ENCODE results near the gene ASB3.

The ASB3 gene

GRCh38 chr2:53655256-53655655 is 131.5 kb downstream of the ASB3 start:
- Histone ChIP-seq H3K4me3 (ENCODE audit: low read depth, low read length) (no peak overlapping the region), H3K36me3 (ENCODE audit: control insufficient read depth in 2 of 2, insufficient read depth in 1 of 2, low read length in 2 of 2) (no peaks in the 10 kb centered on the region), H3K4me1 (ENCODE audit: control insufficient read depth, insufficient read depth, low read length) (no peaks in the 10 kb centered on the region), H3K9me3 (ENCODE audit: control insufficient read depth, insufficient read depth, low read depth, low read length) (no peaks in the 10 kb centered on the region), H3K27ac (ENCODE audit: extremely low read depth, low read depth, low read length) (no peak overlapping the region)
- TF ChIP-seq CTCF (tag by site-specific recombination; IDR thresholded peaks at IDR 0.05) = no peak
- no peak for TF ChIP-seq ZNF169 (tag by site-specific recombination; IDR thresholded peaks at IDR 0.05)
- TF ChIP-seq ZNF248 (tag by site-specific recombination; IDR thresholded peaks at IDR 0.05) = no peak
- no peak for TF ChIP-seq ZNF530 (tag by site-specific recombination; IDR thresholded peaks at IDR 0.05; ENCODE audit: low read depth)
- TF ChIP-seq WT1 (tag by site-specific recombination; IDR thresholded peaks at IDR 0.05) = no peak
- no peak for TF ChIP-seq INSM2 (tag by site-specific recombination; IDR thresholded peaks at IDR 0.05)
- no peak for TF ChIP-seq ZXDB (tag by site-specific recombination; IDR thresholded peaks at IDR 0.05)
- no peak for TF ChIP-seq ZNF837 (tag by site-specific recombination; IDR thresholded peaks at IDR 0.05)
- no peak for TF ChIP-seq PRDM2 (tag by site-specific recombination; IDR thresholded peaks at IDR 0.05; ENCODE audit: borderline replicate concordance)
- no peak for TF ChIP-seq ZNF350 (tag by site-specific recombination; IDR thresholded peaks at IDR 0.05)
- no peak for TF ChIP-seq REST (tag by site-specific recombination; IDR thresholded peaks at IDR 0.05)
- no peak for TF ChIP-seq PRDM6 (tag by site-specific recombination; IDR thresholded peaks at IDR 0.05)
- TF ChIP-seq ZNF514 (tag by site-specific recombination; IDR thresholded peaks at IDR 0.05) = no peak
- no peak for TF ChIP-seq ZNF26 (tag by site-specific recombination; IDR thresholded peaks at IDR 0.05)
- no peak for TF ChIP-seq ZNF513 (tag by site-specific recombination; IDR thresholded peaks at IDR 0.05)
- TF ChIP-seq ZNF747 (tag by site-specific recombination; IDR thresholded peaks at IDR 0.05) = no peak
- no peak for TF ChIP-seq HOXC10 (CRISPR knock-in tag; IDR thresholded peaks at IDR 0.05)
- no peak for TF ChIP-seq ZNF639 (tag by site-specific recombination; IDR thresholded peaks at IDR 0.05)
- TF ChIP-seq ZNF830 (tag by site-specific recombination; IDR thresholded peaks at IDR 0.05; ENCODE audit: low read depth) = no peak
- ChIA-PET POLR2A (no interaction called here), CTCF (interaction anchor here (0.9 kb wide), 1 partner anchor 234 kb away, joined by 3 read pairs; no protein-coding TSS in a partner anchor)

Data from HEK293 (cell line).